ENCODE results near the gene VIT.
"Not testable (repeated sequence)": the region's sequence is repeated elsewhere in the genome, so short reads cannot be mapped to it uniquely, and the experiment has no call there.

VIT gene

DNA sequence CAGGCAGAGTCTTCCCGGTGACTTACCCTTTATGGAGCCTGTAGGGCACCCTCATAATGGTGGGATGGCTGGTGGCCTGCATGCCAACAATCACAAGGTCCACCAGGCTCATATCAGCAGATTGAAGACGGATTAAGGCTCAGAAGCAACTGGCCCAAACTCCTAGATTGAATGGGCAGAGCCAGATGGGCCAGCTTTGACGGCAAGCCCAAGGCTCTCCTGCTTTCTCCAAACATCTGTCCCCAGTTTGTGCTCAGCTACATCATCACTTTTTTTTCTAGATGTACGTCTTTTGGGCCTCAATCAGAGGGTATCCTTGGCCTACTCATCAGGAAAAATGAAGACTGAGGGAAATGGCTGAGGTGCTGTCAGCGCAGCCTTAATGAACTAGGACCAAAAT is 114.6 kb downstream of the VIT start:
- no peak for DNase-seq

DNA sequence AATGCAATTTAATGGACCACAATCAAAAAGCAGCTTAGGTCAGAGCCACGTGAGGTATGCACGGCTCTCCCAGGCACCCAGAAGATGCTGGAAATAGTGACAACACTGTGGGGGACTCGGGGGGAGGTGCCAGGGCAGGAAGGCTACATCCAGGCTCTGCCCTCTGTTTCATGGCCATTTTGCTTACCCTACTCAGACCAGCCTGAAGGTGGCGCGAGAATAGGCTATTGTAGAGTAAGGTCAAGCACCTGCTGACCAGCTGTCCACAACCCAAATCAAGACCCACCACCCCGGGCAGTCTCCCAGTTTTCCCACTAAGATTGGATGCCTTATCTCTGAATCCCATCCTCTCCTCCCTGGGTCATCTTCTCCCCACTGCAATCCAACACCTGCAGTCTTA is 115.7 kb downstream of the VIT start:
- DNase-seq: no peak

DNA sequence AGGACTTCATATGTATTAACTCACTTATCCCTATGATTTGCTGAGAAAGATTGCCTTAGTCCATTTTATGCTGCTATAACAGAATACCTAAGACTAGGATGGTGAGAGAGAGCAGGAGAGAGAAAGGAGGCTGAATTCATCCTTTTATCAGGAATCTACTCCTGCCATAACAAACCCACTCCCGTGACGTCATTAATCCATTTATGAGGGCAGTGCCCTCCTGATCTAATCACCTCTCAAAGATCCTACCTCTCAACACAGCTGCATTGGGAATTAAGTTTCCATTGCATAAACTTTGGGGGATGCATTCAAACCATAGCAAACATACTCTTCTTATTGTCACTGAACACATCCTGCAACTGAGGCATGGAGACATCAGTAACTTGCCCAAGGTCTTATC is 122.0 kb downstream of the VIT start:
- DNase-seq: no peak

DNA sequence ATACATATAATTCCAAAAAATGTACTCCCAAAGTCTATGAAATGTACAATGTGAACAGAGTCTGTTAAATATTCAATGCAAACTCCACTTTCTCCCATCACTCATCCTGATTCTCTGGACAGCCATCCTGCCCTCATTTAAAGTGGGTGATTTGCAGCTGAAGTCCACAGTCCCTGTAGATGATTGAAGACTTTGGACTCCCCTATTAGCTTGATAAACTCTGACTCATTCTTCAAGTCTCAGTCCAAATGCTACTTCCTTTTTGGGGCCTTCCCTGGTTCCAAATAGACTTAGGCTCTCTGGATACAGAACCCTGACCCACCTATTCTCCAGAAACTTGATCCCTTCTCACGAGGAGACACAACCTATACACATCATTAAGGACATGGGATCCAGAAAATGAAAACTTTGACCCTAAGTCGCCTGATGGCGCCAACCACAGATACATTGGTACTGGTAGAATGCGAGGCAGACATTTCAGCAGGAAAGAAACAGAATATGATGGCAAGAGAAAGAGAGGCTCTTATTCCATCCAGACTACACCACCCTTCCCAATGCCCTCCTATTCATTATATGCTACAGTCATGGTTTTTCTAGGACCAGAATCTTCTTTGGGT is 122.7 kb downstream of the VIT start:
- DNase-seq: no peak

DNA sequence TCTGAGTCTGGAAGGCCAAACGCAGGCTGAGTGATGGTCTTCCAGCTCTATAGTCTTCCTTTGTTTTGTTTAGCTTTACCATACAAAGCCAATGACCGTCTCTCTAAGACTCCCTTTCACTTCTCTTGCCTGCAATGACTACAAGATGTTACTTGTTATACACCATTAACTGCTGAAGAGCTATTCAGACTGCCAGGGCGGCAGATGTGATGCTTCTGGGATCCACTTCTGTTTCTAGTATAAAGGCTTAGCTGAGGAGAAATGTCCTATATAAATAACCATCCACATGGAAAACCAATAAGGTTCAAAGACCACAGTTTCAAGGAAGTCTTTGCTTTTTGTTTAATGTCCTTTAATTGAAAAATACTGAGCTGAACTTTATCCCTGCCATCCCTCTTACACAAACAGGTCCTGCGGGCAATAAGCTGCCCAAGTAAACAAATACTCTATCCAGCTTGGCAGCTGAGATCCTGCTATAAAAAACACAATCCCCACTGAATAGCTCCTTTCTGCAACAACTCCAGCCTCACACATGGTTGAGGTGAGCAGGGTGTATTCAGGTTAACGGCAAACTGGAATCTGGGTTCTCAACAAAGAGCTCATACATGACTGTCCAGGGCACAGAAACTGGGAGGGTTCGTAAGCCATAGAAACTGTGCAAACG is 124.6 kb downstream of the VIT start:
- no peak for DNase-seq

DNA sequence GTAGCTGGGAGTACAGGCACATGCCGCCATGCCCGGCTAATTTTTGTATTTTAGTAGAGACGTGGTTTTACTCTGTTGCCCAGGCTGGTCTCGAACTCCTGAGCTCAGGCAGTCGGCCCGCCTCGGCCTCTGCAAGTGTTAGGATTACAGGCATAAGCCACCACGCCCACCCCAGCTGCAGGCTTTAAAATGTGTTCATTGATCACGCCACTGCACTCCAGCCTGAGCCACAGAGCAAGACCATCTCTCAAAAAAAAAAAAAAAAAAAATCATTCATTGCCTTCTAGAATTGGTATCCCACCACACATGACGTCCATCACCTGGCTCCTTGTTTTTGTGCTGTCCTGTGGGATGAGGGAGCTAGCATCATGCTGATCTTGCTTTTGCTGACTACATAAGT is 127.4 kb downstream of the VIT start:
- DNase-seq: no peak

DNA sequence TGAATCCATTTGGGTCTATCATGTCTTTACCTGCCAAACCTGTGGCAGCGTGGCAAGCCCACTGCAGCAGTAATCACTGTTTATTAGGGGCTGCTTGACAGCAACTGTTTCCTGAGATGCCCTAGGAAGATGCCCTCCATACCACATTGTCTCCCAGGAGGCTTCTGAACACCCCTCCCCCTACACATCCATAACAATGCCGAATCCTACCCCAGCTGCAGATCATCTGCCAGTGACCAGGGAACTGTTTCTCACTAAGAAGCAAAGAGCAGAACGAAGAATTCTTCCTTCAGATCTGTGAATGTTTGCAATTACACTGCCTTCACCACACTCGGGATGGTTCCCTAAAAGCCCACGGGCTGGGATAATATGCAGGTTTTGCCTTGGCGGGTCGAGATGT is 127.8 kb downstream of the VIT start:
- no peak for DNase-seq

DNA sequence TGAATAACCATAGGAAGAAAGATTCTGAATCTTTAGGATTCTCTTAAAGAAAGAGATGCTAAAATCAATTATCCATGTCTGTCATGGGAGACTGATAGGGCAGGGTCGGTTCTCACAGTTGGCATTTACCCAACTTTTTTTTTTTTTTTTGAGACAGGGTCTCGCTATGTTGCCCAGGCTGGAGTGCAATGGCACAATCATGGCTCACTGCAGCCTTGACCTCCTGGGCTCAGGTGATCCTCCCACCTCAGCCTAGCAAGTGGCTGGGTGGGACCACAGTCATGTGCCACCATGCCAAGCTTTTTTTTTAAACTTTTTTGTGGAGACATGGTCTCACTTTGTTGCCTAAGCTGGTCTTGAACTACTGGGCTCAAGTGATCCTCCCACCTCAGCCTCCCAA is 128.2 kb downstream of the VIT start:
- not testable (repeated sequence) for DNase-seq

DNA sequence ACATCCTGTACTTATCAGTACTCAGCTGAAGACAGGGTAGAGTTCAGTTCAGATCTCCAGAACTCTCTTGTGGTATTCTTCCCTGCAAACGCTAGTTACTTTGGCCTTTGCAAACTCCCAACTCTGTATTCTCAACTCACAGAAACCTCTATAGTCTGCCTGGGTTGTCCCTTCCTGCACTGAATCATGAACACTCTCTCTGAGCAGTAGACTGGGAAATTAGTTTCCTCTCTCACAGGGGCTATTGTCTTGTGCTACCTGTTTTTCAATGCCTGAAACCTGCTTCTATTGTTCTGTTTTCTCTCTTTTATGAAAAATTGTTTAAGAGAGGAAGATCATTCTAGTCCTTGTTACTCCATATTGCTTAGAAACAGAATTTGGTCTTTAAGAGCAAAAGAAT is 134.7 kb downstream of the VIT start:
- DNase-seq: no peak

DNA sequence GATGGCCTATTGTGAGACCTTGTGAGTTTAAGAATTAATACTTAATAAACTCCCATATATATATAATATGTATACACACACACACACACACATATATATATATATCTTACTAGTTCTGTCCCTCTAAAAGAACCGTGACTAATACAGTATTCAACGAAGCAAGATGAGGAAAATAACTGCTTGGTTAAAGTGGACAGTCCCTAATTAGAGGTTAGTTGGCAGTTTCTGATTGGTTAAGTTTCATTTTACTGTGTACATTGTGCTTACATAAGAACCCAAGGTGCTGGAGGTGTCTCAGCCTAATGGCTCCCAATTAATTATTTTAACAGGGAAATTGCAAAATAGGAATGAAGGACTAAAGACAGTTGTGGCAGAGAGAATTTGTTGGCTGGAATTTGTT is 137.7 kb downstream of the VIT start:
- DNase-seq: no peak

DNA sequence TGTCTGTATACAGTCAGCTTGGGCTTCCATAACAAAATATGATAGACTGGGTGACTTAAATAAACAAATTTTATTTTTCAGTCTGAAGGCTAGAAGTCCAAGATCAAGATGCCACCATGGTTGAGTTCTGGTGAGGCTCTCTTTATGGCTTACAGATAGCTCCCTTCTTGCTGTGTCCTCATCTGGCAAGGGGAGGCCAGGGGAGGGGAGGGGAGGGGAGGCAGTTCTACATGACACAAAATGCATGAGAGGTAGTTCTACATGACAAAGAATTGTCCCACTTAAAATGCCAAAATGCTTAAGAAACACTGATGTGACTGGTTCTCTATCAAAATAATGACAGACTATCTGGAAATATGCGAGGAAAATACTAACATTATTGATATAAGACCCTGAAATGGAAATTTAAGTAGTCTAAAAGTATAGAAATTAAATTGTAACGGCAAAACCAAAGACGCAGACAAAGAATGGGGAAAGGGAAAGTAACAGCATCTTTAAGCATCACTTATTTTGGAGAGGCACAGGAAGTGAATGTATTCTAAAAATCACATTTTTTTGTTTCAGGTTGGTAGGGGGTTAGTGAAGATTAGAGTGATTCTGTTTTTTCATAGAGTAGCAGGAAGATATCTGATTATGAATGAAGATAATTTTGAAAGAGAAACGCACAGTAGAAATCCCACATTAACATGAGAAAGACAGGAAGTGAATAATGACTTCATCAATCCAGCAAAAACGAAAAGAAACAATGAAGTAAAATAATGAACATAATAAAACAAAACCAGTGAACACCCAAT is 138.4 kb downstream of the VIT start:
- DNase-seq: no peak

DNA sequence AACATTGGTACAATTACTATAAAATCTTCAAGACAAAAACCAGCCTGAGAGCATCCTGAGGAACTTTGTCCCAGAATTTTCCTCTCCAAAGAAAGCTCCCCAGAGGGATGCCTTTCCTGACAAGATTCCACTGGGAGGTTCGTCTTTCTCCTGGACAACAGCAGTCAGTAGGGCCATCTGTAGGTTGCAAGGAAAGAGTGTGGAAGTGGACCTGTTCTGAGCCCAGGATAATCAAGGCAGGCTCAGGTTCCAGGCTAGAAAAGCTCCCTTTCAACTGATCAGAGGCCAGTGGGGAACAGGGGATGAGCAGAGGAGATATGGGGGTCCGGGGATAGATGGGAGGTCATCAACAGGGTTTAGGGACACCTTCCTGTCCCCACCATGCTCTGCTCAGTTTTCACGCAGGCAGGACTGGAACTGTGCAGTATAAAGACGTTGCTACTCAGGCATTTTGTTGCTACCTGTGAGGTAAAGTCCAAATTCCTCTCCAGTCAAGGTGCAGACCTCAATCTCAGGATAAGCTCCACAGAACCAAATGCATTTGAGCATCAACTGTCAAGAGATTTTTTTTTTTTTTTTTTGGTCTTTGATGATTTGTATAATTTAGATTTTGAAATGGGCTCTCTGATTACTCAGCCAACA is 143.6 kb downstream of the VIT start:
- no peak for DNase-seq

DNA sequence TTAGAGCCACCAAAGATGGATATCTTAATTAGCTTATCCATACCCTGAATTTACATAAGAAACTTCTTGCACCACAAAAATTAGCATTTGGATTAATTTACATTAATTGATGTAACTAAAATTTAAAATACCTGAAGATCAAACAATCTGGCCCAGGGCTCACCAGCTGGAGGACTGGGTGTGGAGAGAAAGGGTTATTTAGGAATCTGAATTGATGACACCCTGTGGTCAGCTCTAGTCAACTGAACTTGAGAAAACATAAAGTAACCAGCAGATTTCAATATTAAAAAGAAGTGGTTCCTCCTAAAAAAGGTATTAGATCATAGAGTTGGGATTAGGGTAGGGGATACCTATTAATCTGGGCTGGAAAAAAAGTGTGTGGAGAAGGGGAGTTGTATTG is 147.3 kb downstream of the VIT start:
- no peak for DNase-seq

DNA sequence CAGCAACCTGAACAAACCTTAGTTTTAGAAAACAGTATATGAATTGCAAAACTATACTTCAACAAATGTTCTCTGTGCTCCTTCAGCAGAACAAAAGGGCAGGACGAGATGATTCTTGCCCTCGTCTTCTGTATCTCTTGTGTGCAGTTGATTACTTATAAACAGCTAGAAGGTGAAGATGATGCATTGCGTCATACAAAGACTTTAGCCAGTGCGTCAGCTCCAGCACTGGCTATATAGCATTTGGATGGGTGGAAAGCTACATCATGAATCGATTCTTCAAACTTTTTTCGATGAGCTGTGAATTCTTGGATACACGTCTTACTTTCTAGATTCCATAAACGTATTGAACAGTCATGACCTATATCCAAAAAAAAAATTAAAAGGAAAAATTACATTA is 152.8 kb downstream of the VIT start:
- DNase-seq: no peak

DNA sequence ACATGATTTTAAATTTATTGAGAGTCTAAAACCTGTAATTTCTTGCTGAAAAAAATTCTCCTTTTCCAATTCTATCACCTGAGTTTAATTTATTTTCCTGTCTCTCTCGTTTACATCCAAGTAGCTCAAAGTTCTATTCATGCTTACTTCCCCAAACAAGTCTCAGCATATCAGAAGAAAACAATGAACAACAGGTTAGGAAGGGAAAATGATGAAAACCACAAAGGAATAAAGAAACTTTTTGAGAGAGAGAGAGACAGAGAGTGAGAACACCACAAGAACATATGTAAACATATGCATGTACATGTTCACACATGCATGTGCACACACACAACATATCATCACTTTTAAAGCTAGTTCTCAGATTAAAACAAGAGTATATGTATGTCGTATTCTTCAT is 157.7 kb downstream of the VIT start:
- no peak for DNase-seq

DNA sequence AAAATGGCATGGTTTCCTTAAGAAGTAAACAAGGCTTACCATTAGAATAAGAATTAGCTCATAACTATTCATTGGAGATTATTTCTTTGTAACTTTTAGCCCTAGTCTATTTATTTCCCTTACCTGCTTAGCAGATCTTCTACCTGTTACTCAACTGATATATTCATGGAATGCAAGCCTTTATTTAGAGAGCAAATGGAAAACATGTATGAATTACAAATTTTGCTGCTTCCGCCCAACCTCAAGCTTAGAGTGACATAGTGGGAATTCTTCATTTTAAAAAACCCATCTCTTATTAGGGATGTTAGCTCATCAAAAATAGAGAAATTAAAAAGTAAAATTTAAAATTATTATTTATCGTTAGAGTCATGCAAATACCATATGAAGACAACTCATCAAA is 158.9 kb downstream of the VIT start:
- DNase-seq: no peak

DNA sequence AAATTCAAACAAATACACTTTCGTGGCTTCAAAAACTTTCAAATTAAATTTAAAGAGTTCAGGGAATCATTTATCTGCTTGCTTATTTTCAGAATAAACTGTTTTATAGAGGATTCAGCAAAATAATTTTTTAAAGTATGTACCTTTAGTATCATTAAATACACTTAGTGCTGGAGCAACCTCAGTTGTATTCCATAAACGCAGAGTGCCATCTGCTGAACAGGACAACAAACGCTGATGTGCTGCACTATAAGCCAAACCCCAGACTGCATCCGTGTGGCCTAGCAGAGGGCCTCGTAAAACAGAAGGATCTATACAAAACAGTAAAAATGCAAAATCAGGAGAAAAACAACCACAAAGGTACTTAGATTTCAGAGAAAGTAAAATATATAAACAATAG is 161.2 kb downstream of the VIT start:
- no peak for DNase-seq

DNA sequence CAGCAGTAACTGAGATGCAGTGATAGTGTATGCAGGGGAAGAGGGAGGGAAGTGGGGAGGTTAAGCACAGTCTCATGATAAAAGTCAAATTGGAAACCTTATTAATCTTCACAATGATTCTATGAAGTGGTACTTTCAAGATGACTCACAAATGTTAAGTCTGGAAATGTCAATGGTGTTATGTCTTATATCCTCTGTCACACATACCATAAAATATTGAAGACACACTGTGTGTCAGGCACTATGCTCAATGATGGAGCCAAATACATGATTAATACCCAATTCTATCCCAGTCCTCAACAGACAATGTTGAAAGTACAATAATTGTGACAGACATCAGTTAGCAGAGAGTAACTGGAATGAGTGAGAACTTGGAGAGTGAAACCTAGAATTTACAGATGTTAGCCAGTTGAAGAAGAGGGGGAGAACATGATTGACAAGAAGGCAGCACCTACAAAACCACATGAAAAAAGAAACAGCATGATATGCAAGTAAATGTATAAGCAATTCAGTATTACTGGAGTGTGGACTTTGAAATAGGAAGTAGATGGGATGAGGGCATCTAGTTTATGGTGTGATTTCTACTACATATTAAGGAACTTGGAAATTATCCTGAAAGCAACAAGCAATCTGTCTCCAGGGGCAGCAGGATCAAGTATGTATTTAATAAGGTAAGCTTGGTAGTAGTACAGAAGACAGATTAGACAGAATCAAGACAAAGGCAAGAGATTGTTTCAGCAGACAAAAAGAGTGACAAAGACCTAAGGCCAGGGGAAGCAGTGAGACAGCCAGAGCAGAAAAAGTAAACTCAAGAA is 162.3 kb downstream of the VIT start:
- no peak for DNase-seq

DNA sequence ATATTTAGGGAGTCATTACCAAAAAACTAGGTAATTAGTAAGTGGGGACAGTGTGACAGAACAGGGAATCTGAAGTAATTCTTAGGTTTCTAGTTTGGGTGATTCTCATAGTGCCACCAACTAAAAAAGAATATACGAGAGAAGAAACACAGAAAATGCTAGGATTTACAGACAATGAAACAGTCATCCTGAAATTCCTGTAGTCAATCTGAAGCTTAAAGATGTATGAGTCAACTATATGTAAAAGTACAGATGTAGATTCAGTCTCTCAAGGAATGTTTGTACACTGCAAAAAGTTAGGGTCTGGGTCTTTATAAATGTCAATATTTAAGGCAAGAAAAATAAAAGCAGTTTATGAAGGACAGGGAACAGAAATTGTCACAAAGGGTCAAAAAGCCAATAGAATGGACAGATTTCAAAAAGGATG is 162.9 kb downstream of the VIT start:
- DNase-seq: no peak

DNA sequence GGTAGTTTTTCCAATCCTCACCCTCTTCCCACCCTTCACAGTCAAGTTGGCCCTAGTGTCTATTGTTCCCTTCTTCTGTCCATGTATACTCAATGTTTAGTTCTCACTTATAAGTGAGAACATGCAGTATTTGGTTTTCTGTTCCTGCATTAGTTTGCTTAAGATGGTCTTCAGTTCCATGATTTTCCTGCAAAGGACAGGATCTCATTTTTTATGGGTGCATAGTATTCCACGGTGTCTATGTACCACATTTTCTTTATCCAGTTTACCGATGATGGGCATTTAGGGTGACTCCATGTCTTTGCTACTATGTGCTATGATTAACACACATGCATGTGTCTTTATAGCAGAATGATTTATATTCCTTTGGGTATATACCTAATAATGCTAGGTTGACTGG is 165.4 kb downstream of the VIT start:
- no peak for DNase-seq
